C4-2B (cell line): ENCODE measurements around the gene PRKCB.

ENCODE experiments used
- ZFX ChIP-seq: fragments of 450-650 bp; IDR thresholded peaks from 2 replicates; pipeline ENCODE4 v1.6.1; 2017
- TF ChIP-seq, protein P1 (sequence below): fragments of 450-650 bp; conservative IDR thresholded peaks from 2 replicates; pipeline ENCODE4 v1.5.1; 2017; ENCODE audit warnings: mild to moderate bottlenecking

DNA sequence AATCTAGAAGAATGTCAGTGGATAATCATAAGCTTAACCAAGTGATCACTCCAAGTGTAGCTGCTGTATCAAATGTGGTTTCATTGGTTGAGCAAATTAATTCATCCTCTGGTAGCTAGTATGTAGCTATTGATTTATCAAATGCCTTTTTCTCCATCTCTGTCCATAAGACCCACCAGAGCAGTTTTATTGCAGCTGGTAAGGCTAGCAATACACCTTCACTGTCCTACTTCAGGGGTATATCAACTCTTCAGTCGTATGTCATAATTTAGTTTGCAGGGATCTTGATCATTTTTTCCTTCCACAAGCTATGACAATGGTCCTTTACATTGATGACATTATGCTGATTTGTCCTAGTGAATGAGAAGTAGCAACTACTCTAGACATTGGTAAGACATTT, 158.8 kb downstream of the PRKCB start:
- TF ChIP-seq, protein P1, sequence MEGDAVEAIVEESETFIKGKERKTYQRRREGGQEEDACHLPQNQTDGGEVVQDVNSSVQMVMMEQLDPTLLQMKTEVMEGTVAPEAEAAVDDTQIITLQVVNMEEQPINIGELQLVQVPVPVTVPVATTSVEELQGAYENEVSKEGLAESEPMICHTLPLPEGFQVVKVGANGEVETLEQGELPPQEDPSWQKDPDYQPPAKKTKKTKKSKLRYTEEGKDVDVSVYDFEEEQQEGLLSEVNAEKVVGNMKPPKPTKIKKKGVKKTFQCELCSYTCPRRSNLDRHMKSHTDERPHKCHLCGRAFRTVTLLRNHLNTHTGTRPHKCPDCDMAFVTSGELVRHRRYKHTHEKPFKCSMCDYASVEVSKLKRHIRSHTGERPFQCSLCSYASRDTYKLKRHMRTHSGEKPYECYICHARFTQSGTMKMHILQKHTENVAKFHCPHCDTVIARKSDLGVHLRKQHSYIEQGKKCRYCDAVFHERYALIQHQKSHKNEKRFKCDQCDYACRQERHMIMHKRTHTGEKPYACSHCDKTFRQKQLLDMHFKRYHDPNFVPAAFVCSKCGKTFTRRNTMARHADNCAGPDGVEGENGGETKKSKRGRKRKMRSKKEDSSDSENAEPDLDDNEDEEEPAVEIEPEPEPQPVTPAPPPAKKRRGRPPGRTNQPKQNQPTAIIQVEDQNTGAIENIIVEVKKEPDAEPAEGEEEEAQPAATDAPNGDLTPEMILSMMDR, result no peak
- no peak for TF ChIP-seq ZFX
